ENCODE data around the gene COL11A2. TPM values are rescaled to one million over a fixed set of nuclear protein-coding genes. Genes with fewer than 3 reads are reported as not detected.
A peak's percentile ranks its signal among the peaks of the same experiment; 100 is the strongest.

COL11A2 gene
- total and polyA plus RNA-seq, 7 donors = 0.27 to 1.3 (median 0.57) TPM

GRCh38 chr6:33216117-33216649 is 23.9 kb upstream of the COL11A2 start:
- intact Hi-C loops (cut with DNase I) = no loop called here
- Histone ChIP-seq H3K27me3 (ENCODE audit: insufficient read depth in 3 of 3, low read length in 2 of 3) (peaks cover 0 to 7% (median 0%) of the 10 kb centered on the region in 3 donors), H3K4me1 (peaks cover 8% of the 10 kb centered on the region), H3K4me3 (no peak overlapping the region), H3K9me3 (no peaks in the 10 kb centered on the region), H3K36me3 (ENCODE audit: insufficient read depth in 1 of 2, low read depth in 1 of 2) (peaks cover 0 to 8% of the 10 kb centered on the region in 2 donors), H3K27ac (no peak overlapping the region)
- ATAC-seq (no peak), DNase-seq (no peak)
- TF ChIP-seq CTCF (IDR thresholded peaks at IDR 0.05) = no peak
- WGBS, 3 donors = 87 to 91% (median 91%) methylated on average over 4 of the region's 4 CpGs

- 73 to 79% (median 76%) methylated on average over 9 of the region's 9 CpGs for WGBS, 3 donors
- peaks cover 0 to 14% of the 10 kb centered on the region in 2 donors for H3K36me3 ChIP-seq (ENCODE audit: insufficient read depth in 1 of 2, low read depth in 1 of 2)
- DNase-seq (no peak), ATAC-seq (no peak)
- peaks cover 0 to 7% (median 0%) of the 10 kb centered on the region in 3 donors for H3K27me3 ChIP-seq (ENCODE audit: insufficient read depth in 3 of 3, low read length in 2 of 3)
- TF ChIP-seq CTCF (IDR thresholded peaks at IDR 0.05) = no peak
- H3K4me3 ChIP-seq = no peak overlapping the region
- intact Hi-C loops (cut with DNase I) = no loop called here
- no peak overlapping the region for H3K27ac ChIP-seq
- H3K9me3 ChIP-seq = no peaks in the 10 kb centered on the region
- H3K4me1 ChIP-seq = peaks cover 8% of the 10 kb centered on the region
These were observed 23.2 kb upstream of the COL11A2 start for GRCh38 chr6:33215271-33216116.

- peak overlapping the region; percentile 67 for H3K4me3 ChIP-seq
- DNase-seq = no peak
These were observed 21.7 kb upstream of the COL11A2 start for GRCh38 chr6:33213989-33214335.

GRCh38 chr6:33213166-33213988 is 21.1 kb upstream of the COL11A2 start:
- Histone ChIP-seq H3K36me3 (ENCODE audit: insufficient read depth in 1 of 2, low read depth in 1 of 2) (peaks cover 0 to 26% of the 10 kb centered on the region in 2 donors), H3K9me3 (no peaks in the 10 kb centered on the region), H3K27me3 (ENCODE audit: insufficient read depth in 3 of 3, low read length in 2 of 3) (no peaks in the 10 kb centered on the region), H3K27ac (no peak overlapping the region), H3K4me1 (peaks cover 8% of the 10 kb centered on the region), H3K4me3 (peak overlapping the region; percentile 67)
- intact Hi-C loops (cut with DNase I) = no loop called here
- TF ChIP-seq CTCF (IDR thresholded peaks at IDR 0.05) = no peak
- ATAC-seq = peak; percentile 12 to 42 (median 18)
- no peak for DNase-seq
- 1 to 2% (median 1%) methylated on average over 34 to 43 of the region's 43 CpGs for WGBS, 3 donors

More at GRCh38 chr6:33213989-33214335, 21.7 kb upstream of the COL11A2 start:
- Histone ChIP-seq H3K9me3 (no peaks in the 10 kb centered on the region), H3K36me3 (ENCODE audit: insufficient read depth in 1 of 2, low read depth in 1 of 2) (peaks cover 0 to 26% of the 10 kb centered on the region in 2 donors), H3K27me3 (ENCODE audit: insufficient read depth in 3 of 3, low read length in 2 of 3) (no peaks in the 10 kb centered on the region), H3K4me1 (peaks cover 8% of the 10 kb centered on the region), H3K27ac (no peak overlapping the region)
- intact Hi-C loops (cut with DNase I) = no loop called here
- TF ChIP-seq CTCF (IDR thresholded peaks at IDR 0.05) = no peak
- ATAC-seq = peak in 2 of 4 donors; percentile 7 to 19
- 16 to 26% (median 18%) methylated on average over 7 to 9 of the region's 9 CpGs for WGBS, 3 donors

All from psoas muscle (tissue), 8 donors.